NCI-H2227 (cell line): ENCODE measurements around the gene MRPS9.

Source experiments
- DNase-seq: peaks from one replicate; lab custom pipeline; 2025; ENCODE audit not compliant: unreplicated experiment; lab: John Stamatoyannopoulos, UW

Gene MRPS9

DNA sequence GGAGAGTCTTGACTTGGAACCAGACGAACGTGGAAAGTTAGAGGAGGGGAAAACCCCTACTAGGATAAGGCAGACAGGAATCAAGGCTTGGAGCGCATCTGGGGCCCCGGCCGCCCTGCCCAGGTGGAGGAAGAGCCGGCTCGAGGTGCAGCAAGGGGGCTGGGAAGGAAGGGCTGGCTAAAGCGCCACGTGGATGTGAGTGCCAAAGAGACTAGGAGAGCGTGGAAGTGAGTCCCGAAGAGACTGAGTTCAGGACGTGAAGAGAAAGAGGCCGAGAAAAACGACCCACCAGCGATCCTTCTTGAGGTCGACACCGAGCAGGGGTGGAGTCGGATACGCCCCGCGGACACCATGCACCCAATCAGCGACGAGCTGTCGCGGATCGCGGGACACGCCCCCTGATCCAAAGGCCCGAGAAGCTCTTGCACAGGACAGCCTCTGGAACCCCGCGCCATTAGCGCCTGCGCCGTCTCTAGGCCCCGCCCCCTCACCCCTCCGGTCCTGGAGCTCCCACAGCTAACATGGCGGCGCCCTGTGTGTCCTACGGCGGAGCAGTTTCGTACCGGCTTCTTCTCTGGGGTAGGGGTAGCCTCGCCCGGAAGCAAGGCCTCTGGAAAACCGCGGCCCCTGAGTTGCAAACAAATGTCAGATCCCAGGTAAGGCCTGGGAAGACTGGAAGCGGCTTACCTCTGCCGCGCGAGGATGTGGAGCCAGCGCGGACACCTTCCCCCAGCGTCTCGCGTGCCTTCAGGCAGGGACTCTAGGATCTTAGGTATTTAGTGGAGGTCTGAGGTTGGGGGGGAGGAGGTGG is at the start of gene MRPS9:
MRPS9 (plus strand) TSS at position 498 of the 811 bp plus-strand sequence; CDS start at position 522, 24 bp downstream.
- DNase-seq = peak; percentile 98

DNA sequence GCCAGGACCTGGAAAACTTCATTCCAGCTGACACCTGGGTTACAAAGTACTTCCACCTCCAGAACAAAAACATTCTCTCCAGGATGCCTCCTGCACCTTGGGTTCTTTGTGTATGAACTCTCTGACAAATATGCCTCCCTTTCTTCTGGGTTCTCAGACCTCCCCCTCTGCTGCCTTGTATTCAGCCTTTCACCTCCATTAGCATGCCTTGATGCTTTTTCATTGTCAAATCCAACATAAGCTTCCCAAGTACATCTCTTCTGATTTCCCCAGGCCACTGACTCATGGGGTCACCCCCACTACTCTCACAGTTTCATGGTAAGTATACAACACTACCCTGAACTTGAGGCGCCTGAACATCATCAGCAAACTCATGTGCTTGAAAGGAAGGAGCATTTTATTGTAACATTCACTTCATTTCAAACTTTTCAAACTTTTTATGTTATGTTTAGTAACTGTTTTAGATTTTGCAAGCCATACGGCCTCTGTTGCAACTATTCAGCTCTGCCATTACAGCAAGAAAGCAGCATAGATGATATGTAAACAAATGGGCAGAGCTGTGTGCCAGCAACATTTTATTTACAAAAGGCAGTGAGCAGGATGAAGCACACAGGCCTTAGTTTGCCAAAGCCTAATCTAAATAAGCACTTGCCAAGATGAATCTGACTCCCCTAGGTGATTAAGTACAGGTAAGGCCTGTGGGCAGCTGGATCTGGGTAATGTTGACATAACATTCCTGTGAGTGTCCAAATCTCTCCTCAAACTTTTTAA is 32.5 kb upstream of the MRPS9 start:
- no peak for DNase-seq

DNA sequence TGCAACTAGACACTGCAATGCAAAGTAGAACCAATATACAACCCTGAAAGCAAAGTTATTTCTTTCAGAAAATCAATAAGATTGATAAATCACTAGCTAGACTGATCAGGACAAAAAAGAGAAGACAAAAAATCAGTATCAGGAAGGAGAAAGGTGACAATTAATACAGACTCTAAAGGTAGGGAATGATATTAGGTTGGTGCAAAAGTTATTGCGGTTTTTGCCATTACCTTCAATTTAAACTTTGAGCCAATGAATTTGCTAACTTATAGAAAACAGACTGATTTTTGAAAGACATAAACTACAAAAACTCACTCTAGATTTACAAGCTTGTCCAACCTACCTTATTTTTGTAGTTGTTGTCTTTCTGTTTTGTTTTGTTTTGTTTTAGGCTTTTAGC is 30.5 kb upstream of the MRPS9 start:
- DNase-seq = no peak

DNA sequence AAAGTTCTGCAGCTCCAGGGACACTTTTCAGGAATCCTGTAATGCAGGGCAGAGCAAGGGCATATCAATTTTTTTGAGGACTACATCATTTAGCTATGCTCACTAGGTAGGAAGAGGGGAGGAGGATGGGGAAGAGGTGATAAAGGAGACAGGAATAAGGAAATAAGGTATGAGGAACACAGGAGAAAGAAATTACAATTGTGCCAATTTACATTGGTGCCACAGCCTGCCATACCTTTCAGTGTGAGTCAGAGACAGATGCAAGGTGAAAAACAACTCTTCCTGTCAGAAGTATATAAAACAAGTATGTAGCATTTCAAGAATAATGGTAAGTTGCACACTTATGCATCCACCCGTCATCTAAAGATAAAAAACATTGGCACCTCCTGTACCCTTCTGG is 5.4 kb upstream of the MRPS9 start:
- DNase-seq = no peak

DNA sequence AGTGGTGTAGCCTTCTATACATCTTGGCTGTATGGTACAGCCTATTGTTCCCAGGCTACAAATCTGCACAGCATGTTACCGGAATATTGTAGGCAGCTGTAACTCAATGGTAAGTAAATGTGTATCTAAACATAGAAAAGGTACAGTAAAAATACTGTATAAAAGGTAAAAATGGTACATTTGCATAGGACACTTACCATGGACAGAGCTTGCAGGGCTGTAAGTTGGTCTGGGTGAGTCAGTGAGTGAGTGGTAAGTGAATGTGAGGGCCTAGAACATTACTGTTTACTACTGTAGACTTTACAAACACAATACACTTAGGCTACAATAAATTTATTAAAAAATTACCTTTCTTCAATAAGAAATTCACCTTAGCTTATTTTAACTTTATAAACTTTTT is 3.7 kb upstream of the MRPS9 start:
- no peak for DNase-seq

DNA sequence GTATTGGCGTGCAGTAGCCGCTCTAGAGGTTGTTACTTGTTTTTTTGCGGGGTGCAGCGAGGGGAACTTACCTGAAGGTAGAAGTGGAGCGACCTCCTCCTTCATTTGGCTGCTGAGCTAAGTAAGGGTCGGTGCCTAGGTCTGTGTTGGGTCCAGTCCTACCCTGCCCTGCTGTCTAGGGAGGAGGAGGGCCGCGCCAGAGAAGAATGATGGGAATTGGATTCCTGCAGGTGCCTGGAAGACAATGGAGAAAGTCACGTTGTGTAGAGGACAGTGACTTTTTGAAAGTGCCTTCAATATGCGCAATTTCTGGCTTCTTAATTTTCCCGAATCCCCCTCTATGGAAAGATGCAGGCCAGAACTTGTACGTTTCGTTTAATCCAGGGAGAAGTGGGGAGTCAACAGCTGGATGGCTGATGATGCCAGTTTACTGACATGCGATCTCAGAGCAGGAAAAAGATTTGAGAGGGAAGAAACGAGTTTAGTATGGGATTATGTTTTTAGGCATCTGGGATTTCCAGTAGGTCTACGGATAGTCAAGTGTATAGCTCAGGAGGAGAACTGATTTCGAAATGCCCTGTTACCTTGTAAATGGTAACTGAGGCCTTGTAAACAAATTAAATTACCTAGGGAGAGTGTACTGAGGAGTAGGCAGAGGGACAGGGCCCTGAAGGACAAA is 653 bp downstream of the MRPS9 start:
- DNase-seq = no peak

DNA sequence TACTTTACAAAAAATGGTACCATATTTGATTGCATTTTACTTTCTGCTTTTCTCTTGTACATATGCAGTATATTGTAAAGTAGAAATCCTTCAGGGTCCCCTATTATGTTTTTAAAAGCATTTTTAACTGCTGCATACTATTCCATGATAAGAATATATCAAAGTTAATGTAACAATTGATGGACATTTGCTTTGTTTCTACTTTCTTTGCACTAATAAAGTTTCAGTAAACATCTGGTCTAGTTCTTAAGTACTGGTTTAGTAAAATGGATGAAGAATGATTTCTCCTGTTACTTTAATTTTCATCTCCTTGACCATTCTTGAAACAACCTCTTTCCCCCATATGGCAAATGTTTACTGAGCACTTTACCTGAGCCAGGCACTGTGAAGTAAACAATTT is 1.7 kb downstream of the MRPS9 start:
- DNase-seq = no peak

DNA sequence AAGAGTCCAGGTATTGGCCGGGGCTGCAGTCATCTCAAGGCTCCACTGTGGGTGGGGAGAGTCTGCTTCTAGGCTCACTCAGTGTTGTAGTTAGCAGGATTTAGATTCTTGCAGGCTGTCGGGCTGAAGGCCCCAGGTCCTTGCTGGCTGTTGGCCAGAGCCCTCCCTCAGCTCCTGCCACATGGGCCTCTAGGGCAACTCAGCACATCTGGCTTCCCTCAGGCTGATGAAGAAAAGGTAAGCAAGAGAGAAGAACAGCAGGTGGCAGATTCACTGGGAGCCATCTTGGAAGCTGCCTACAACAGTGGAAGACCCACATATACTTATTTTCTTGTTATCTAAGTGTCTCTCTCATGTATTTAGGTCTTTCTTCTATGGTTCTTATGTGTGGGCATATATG is 4.3 kb downstream of the MRPS9 start:
- no peak for DNase-seq

DNA sequence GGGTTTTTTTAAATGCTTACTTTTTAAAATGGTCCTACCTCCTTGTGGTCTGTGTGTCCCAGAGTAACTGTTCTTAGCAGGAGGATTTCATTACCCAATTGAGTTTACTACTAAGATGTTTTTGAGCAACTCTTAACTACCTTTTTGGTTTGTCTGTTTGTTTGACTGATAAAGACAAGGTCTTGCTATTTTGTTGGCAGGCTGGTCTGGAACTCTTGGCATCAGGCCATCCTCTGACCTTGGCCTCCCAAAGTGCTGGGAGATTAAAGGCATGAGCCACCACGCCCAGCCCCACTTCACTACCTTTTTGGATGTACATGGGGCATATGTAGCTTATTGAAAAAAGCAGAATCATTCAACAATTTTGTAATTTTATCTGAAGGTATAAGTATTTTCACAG is 14.9 kb downstream of the MRPS9 start:
- DNase-seq = no peak

DNA sequence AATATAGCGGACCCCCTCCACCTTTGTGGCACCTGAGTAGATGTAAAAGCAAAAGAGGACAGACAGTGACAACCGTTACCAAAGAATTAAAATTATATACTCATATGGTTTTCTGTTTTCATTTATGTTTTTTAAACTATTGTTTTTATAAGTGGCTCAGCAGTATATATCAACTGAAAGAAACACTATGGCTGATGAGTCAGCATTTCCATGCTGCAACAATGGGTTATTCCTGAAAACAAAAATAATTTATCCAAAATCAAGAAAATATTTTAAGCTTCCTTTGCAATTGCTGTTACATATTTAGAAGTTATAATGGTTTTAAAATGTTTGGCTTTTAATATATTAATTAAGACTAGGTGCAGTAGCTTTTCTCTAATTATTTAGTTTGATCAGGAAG is 17.7 kb downstream of the MRPS9 start:
- DNase-seq = no peak

DNA sequence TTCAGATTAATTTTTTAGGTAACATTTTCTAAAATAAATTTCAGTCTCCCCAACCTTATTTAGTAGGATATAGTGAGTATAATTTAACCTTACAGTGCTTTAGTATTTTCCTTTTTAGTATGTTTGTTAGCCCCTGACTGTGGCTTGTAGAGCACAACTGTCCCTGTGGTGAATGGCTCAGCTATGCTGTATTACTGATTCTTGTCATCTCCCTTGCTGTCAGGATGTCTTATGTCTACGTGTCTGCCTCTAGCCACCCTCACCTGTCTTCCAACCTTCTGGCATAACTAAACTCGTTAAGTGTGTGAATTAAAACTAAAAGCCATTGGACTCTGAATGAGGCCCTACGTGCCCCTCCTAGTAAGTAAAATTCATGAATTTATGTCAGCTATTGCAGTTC is 18.4 kb downstream of the MRPS9 start:
- DNase-seq = no peak

DNA sequence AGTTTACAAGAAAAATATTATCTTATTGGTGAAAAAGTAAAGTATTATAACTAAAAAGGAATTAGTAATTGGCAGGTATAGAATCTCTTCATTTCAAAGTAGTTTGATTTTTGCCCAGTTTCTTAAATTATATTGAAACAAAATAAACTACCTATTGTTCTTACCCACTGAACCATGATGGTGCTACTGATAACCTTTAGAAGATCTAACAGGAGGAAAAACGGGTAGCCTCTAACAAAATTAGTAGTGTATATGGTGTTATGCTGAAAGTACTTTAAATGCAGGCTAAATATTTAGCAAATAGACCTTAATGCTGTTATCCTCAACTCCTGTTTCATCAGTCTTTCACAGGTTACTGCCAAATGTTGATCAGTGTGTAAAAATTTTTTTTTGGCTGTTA is 19.1 kb downstream of the MRPS9 start:
- DNase-seq = no peak

DNA sequence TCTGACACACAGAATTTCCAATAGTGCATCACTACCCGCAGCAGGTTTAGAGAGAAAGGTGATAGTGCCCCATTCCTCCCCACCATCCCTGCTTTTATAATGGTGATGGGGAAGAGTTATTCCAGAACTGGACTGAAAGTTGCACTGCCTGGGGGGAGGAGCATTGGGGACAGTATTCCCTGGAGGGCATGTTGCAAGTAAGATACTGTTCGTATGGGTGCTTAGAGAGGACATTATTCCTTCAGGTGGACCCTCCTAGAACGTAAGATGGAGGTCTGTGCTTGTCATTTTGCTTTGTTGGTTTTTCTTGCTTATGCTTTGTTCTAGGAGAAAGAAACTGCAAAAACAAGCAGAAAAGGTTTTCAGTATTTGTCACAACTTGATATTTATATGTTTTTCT is 23.7 kb downstream of the MRPS9 start:
- no peak for DNase-seq

DNA sequence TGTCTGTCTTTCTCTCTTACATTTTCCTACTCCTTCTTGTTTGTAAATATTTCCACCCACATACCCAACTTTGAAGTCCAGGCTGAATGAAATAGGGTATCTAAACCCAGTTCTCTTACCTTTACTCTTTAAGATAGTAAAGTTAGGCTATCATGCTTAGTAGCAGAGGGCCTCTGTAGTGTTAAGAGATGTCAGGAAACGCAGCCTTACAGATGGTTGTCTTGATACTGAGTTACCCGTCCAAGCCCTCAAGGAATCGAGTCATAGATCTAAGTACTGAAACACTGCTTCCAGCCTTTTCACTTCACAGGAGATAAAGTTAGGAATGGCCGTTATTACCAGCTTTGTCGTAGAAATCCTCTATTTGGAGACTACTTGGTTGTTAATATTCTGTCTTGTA is 24.3 kb downstream of the MRPS9 start:
- DNase-seq = no peak

DNA sequence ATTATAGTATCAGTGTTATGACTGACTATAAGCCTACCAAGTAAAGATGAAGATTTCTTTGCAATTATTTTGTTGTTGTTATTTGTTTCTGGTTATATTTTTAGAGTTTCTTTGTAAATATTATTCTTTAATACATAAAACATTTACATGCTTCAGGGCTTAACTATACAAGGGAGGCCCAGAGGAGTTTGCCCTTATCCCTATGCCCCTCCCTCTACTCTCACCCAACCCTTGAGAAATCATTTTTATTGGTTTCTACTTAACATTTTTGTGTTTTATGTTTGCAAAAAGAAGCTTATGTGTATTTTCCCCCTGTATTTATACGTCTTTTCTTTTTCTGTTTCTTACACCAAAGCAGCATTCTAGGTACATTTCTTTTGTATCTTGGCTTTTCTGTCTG is 30.5 kb downstream of the MRPS9 start:
- DNase-seq = no peak

DNA sequence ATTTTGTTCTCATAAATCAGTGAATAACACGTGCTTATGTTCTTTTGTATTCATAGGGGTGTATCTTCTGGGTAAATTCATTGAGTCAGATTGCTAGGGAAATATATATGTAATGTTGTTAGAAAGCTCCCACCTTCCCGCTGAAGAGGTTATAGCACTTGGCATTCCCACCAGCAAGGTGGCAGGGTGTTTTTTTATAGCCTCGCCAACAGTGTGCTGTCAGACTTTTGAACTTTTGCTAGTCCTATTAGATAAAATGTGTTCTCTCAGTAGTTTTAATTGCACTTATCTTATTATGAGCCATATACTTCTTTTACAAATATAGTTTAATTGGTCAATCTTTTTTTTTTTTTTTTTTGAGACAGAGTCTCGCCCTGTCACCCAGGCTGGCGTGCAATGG is 31.0 kb downstream of the MRPS9 start:
- no peak for DNase-seq

DNA sequence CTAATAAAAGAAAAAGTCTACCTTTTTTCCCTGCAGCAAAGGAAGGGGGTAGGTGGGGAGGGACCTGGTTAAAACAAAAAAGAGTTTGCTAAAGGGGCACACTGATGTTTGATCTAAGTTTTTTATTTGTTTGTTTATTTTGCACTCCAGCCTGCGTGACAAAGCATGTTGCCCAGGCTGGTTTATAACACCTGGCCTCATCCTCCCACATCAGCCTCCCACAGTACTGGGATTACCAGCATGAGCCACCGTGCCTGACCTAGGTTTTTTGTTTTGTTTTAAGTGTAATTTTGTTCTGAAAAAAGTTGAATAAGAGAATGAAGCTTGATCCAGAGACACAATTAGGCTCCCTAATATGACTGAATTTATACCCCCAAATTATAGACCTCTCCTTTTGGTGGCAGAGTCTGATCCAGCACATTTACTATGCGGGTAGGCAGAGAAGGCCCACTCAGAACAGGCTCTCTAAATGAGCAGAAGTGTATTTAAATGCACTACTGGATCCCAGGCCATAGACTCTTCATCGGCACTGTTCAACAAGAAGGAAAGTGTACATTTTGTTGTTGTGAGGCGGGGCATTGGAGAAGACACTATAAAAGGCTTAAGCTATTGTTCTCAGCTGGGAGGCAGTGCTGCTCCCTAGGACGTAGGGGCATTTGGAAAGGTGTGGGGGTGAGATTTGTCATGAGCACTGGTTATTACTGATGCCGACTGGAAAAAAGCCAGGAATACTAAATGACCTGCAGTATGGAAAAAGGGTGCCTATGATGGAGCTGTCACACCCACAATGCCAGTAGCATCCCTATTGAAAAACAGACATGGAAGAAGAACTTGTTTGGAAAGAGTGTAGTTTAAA is 32.4 kb downstream of the MRPS9 start:
- peak; percentile 7 for DNase-seq

DNA sequence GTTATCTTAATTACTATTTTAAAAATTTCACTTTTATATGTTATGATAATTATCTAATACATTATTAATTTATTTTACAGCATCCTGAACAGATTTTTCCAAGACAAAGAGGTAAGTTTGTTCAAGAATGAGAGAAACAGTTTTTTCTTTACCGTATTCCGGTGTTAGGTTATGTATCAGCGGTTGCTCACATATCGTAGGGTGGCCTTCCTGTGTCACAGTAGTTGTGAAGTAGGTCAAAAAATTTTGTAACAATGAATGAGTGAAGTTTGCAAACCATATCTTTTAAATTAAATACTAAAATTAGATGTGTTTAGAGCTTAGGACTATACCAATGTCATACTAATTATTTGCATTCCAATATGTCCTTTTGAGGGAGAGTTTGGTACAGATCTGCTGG is 33.5 kb downstream of the MRPS9 start:
- DNase-seq = no peak

DNA sequence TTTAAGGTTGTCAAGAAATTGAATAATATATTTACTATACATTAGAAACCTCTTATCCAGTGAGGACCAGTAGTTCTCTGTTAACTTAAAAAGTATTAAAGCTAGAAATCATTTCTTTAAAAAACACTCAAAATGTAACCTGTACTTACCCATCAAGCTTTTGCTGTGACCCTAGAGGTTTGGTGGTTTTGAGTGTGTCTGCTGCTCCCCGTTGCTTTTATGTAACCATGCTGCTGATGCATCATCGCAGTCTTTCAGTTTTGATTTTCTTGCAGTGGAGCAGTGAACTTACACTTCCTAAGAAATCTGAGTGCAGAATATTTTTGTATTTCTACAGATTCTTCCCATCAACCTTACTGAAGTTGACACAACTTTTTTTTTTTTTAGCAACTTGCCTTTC is 34.2 kb downstream of the MRPS9 start:
- no peak for DNase-seq

DNA sequence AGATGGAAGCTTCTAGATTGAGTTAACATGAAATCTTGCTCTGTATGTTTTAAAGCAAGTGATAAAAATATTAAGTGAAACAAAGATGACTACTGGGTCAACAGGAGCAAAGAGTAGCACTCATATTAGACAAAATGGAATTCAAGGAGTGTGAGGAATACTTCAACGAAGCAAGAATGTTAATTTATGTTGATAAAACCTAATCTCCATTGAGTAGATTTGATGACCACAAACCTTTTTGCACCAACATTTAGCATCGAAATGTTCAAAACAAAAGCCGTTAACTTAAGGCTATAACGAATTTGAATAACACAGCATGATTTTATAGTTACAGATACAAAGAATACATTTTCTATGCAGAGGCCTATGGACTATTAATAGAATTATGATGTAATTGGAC is 35.7 kb downstream of the MRPS9 start:
- no peak for DNase-seq

DNA sequence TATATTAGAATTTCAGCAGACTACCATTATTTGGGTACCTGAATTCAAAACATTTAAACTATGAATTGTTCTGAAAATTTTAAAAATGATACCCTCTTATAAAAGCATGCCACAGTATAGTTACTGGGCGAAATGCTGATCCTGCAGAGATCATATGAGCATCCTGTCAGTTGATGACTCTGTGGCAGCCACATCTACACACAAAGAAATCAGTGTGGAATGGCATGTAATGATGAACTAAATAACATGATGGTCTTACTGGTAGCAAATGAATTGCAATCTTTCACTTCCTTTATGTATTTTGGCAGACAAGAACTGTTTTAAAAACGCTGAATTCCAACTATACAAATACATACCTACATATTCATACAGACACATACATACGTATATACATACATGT is 38.3 kb downstream of the MRPS9 start:
- no peak for DNase-seq
